ENCODE measurements around the gene ADCY10. TPM values are rescaled to one million over a fixed set of nuclear protein-coding genes. Genes with fewer than 3 reads are reported as not detected.

ADCY10 gene
- total RNA-seq, 3 donors from 2014 or later: under 0.01 to 0.16 (median 0.15) TPM

DNA sequence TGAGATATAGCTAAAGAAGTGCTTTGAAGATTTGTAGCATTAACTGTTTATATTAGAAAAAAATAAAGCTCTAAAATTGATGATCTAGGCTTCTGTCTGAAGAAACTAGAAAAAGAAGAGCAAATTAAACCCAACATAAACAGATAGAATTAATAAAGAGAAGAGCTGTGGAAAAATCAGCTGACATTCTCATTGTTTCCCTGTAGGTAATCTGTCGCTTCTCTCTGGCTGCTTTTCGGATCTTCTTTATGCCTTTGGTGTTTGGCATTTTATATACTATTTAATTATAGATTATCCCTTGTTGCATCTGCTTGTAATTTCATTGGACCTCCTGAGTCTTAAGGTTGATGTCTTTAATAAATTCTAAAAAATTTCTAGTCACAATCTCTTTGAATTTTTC lies 132.4 kb downstream of the ADCY10 start:
- no peaks in the 10 kb centered on the region for H3K27me3 ChIP-seq
- intact Hi-C loops (cut with DNase I; ENCODE audit: low total_unique reads): no loop called here
- no peaks in the 10 kb centered on the region for H3K9me3 ChIP-seq

DNA sequence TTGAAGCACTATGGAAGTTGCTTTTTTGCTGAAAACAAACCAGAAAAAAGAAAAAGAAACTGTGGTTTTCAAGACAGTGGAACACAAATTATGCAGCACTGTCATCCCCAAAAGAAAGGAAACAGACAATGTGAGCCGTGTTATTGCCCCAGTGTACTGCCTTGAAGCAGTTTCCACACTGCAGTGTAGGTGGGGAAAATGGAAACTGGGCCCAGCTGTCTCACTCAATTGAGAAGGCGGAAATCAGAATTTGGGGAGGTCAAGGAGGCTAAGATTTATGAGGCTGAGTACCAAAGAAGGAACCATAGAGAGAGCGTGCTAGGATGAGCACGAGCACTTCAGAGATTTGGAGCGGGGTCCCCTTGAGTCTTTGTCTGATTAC lies 136.7 kb downstream of the ADCY10 start:
- H3K4me1 ChIP-seq: peaks cover 0 to 11% of the 10 kb centered on the region in 2 donors
- peak overlapping the region; percentile 77 to 80 for H3K27ac ChIP-seq
- H3K36me3 ChIP-seq: no peaks in the 10 kb centered on the region
- DNase-seq (ENCODE audit: low spot score in 2 of 2): no peak
- H3K9me3 ChIP-seq: no peaks in the 10 kb centered on the region
- intact Hi-C loops (cut with DNase I; ENCODE audit: low total_unique reads): no loop called here
- no peak overlapping the region for H3K4me3 ChIP-seq
- H3K27me3 ChIP-seq: no peaks in the 10 kb centered on the region
- TF ChIP-seq POLR2AphosphoS5 (IDR thresholded peaks at IDR 0.05) (no peak), POLR2A (IDR thresholded peaks at IDR 0.05) (no peak)
- TF ChIP-seq, protein P1, sequence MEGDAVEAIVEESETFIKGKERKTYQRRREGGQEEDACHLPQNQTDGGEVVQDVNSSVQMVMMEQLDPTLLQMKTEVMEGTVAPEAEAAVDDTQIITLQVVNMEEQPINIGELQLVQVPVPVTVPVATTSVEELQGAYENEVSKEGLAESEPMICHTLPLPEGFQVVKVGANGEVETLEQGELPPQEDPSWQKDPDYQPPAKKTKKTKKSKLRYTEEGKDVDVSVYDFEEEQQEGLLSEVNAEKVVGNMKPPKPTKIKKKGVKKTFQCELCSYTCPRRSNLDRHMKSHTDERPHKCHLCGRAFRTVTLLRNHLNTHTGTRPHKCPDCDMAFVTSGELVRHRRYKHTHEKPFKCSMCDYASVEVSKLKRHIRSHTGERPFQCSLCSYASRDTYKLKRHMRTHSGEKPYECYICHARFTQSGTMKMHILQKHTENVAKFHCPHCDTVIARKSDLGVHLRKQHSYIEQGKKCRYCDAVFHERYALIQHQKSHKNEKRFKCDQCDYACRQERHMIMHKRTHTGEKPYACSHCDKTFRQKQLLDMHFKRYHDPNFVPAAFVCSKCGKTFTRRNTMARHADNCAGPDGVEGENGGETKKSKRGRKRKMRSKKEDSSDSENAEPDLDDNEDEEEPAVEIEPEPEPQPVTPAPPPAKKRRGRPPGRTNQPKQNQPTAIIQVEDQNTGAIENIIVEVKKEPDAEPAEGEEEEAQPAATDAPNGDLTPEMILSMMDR (IDR thresholded peaks at IDR 0.05): no peak

More for the DNA sequence above, 132.4 kb downstream of the ADCY10 start:
- H3K4me3 ChIP-seq: no peak overlapping the region
- no peaks in the 10 kb centered on the region for H3K4me1 ChIP-seq
- H3K36me3 ChIP-seq: no peaks in the 10 kb centered on the region
- DNase-seq (ENCODE audit: low spot score in 2 of 2): no peak
- TF ChIP-seq, protein P1 (IDR thresholded peaks at IDR 0.05): no peak
- TF ChIP-seq POLR2A (IDR thresholded peaks at IDR 0.05) (no peak), POLR2AphosphoS5 (IDR thresholded peaks at IDR 0.05) (no peak)
- no peak overlapping the region for H3K27ac ChIP-seq

DNA sequence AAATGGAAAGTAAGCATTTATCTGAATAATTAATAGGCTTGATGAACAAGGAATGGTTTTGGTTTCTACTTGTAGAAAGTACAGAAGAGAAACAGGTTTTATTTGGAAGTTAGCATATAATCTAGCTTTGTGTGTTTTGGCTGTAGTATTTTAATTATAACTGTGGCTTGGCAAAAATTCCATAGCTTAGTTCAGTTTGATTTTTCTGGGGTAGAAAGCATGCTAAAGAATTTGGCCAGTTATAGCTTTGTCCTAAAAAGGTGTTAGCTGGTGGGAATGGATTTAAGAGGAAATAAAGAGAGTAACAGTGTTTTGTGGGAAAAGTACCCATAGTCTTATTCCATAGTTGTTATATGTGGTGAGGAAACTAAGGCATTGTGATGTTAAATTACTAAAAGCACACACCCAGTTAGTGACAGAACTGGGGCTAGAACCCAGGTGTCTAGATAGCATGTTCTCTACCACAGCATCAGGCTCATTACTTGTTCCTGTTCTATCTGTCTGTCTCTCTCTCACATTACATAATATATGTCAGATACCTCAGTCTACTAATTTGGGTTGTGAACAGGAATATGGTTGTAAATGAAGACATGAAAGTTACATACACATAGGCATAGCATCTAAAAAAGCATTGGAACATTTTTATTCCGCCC lies 137.2 kb downstream of the ADCY10 start:
- DNase-seq (ENCODE audit: low spot score in 2 of 2): no peak
- Histone ChIP-seq H3K27ac (peak overlapping the region; percentile 77 to 80), H3K9me3 (no peaks in the 10 kb centered on the region), H3K27me3 (no peaks in the 10 kb centered on the region), H3K36me3 (no peaks in the 10 kb centered on the region), H3K4me3 (no peak overlapping the region), H3K4me1 (peaks cover 0 to 11% of the 10 kb centered on the region in 2 donors)
- intact Hi-C loops (cut with DNase I; ENCODE audit: low total_unique reads): no loop called here
- TF ChIP-seq POLR2A (IDR thresholded peaks at IDR 0.05) (no peak), POLR2AphosphoS5 (IDR thresholded peaks at IDR 0.05) (no peak)
- TF ChIP-seq, protein P1 (IDR thresholded peaks at IDR 0.05): no peak

DNA sequence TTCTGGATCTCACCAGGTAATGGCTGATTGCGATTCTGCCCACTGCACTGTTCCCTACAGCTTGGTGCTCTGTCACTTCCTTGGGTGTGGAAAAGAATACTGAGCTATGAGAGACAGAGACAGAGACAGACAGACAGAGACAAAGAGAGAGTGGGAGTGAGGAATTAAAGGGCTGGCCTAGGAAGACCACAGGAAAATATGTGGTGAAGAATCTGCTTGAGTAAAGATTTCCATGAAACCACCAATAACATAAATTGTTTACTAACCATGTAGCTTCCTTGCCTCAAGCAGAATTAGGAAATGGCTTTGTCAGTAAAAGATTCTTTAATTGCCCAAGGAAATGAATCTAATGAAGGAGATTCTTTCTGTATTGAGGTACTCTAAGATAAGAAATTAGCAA lies 137.8 kb downstream of the ADCY10 start:
- H3K27ac ChIP-seq: peak overlapping the region; percentile 77 to 80
- intact Hi-C loops (cut with DNase I; ENCODE audit: low total_unique reads): no loop called here
- H3K36me3 ChIP-seq: no peaks in the 10 kb centered on the region

DNA sequence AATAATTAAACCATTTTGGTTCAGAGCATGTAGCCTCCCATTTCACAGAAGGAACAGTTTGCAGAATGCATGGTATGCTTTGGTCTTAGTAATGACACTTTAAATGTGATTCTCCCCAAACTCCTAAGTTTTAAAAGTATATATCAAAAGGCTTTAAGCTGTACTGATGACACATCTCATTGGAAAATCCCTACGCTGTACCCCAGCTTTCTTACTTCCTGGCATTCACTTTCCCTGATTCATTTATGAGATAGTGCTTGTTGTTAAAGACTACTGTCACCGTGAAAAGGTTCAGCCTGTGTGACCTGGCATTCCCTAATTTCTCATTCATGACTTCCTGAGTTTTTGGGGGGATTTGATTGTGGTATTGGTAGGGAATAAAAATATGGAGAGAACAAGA lies 138.8 kb downstream of the ADCY10 start:
- Histone ChIP-seq H3K36me3 (no peaks in the 10 kb centered on the region), H3K4me1 (peaks cover 0 to 11% of the 10 kb centered on the region in 2 donors), H3K27ac (peak overlapping the region; percentile 50 to 77), H3K4me3 (no peak overlapping the region), H3K9me3 (no peaks in the 10 kb centered on the region), H3K27me3 (no peaks in the 10 kb centered on the region)
- DNase-seq (ENCODE audit: low spot score in 2 of 2): no peak
- intact Hi-C loops (cut with DNase I; ENCODE audit: low total_unique reads): no loop called here
- TF ChIP-seq POLR2AphosphoS5 (IDR thresholded peaks at IDR 0.05) (no peak), POLR2A (IDR thresholded peaks at IDR 0.05) (no peak)
- TF ChIP-seq, protein P1 (IDR thresholded peaks at IDR 0.05): no peak

More for the DNA sequence above, 137.8 kb downstream of the ADCY10 start:
- Histone ChIP-seq H3K4me3 (no peak overlapping the region), H3K9me3 (no peaks in the 10 kb centered on the region), H3K4me1 (peaks cover 0 to 11% of the 10 kb centered on the region in 2 donors), H3K27me3 (no peaks in the 10 kb centered on the region)
- TF ChIP-seq POLR2A (IDR thresholded peaks at IDR 0.05) (no peak), POLR2AphosphoS5 (IDR thresholded peaks at IDR 0.05) (no peak)
- TF ChIP-seq, protein P1 (IDR thresholded peaks at IDR 0.05): no peak
- DNase-seq (ENCODE audit: low spot score in 2 of 2): no peak
